HCT116 (cell line): Measurements from ENCODE around the gene OR6C1. TPM values are rescaled to one million over a fixed set of nuclear protein-coding genes. Genes with fewer than 3 reads are reported as not detected.
"Not testable (repeated sequence)": the region's sequence is repeated elsewhere in the genome, so short reads cannot be mapped to it uniquely, and the experiment has no call there.

ENCODE experiments used
- ATAC-seq: fragments of 200-7000 bp; cut with Tn5 transposase; 2 replicates; pipeline ENCODE4 v1.9.1; 2020; ENCODE audit warnings: mild to moderate bottlenecking, moderate library complexity
- BruUV-seq: library from RNA; stranded (reverse); fragments of 400-500 nt; replicated peaks from 2 replicates; lab custom pipeline; 2021; lab: Mats Ljungman, UMichigan
- CTCF ChIA-PET: fragments of 300-600 bp; sonication (Branson Sonifier 250); formaldehyde crosslinking; loops from one replicate; lab custom pipeline; 2021; ENCODE audit warnings: antibody characterized with exemption; lab: Charles Lee
- POLR2A ChIA-PET: fragments of 300-600, 350-600 bp; sonication (Branson Sonifier 250); formaldehyde crosslinking; loops from one replicate; lab custom pipeline; 2021; ENCODE audit warnings: antibody characterized with exemption; lab: Charles Lee
- RAD21 ChIA-PET, 2 experiments: fragments of 300-600 bp; sonication (Branson Sonifier 250); formaldehyde crosslinking; loops; one replicate each; lab custom pipeline; 2023; ENCODE audit warnings: low total read pairs in 2 of 2; ENCODE audit not compliant: uncharacterized antibody in 2 of 2, unreplicated experiment in 2 of 2, low non-redundant PET in 1 of 2; lab: Charles Lee
- DNase-seq: peaks from one replicate; pipeline ENCODE4 v3.0.0-alpha.2; 2010; ENCODE audit warnings: low read depth, low spot score
- H2AFZ ChIP-seq: fragments of 200-600 bp; shearing (Covaris generic), sonication (generic); 2 replicates; pipeline ENCODE4 v1.6.1; 2017; ENCODE audit warnings: low read depth, mixed run types, mixed read lengths, antibody characterized with exemption, low read length; ENCODE audit not compliant: poor library complexity, severe bottlenecking
- H3K27ac ChIP-seq: 2 replicates; pipeline ENCODE4 v1.5.1; 2012; ENCODE audit warnings: low read depth, low read length
- H3K27me3 ChIP-seq: fragments of 200-600 bp; sonication (generic); 2 replicates; pipeline ENCODE4 v1.6.1; 2016; ENCODE audit warnings: mixed run types, low read length, mixed read lengths; ENCODE audit not compliant: insufficient read depth
- H3K36me3 ChIP-seq, 2 experiments: fragments of 200-500 bp in 1 of 2; fragments of 200-600 bp in 1 of 2; sonication (Bioruptor generic) in 1 of 2; sonication (generic) in 1 of 2; 2 replicates each; pipeline versions ENCODE4 v1.5.1 to v1.6.1; 2014 to 2016; ENCODE audit warnings: low read length in 2 of 2, inconsistent platforms in 1 of 2, mixed read lengths in 1 of 2, mixed run types in 1 of 2; ENCODE audit not compliant: insufficient read depth in 2 of 2, control insufficient read depth in 1 of 2
- H3K4me1 ChIP-seq, 2 experiments: fragments of 200-600 bp in 1 of 2; sonication (generic) in 1 of 2; 2 replicates each; pipeline versions ENCODE4 v1.5.1 to v1.6.1; 2012 to 2017; ENCODE audit warnings: low read length in 2 of 2, inconsistent platforms in 1 of 2, mild to moderate bottlenecking in 1 of 2, mixed read lengths in 1 of 2, mixed run types in 1 of 2, moderate library complexity in 1 of 2; ENCODE audit not compliant: insufficient read depth in 2 of 2, control insufficient read depth in 1 of 2
- H3K4me2 ChIP-seq: fragments of 200-600 bp; sonication (generic); 2 replicates; pipeline ENCODE4 v1.6.1; 2017; ENCODE audit warnings: mixed run types, low read length, mixed read lengths
- H3K4me3 ChIP-seq, 2 experiments: fragments of 200-600 bp in 1 of 2; sonication (generic) in 1 of 2; replicated peaks in 1 of 2; 2 replicates each; pipeline ENCODE4 v1.5.1; 2011 to 2016; ENCODE audit warnings: low read length in 2 of 2, control low read depth in 1 of 2, low read depth in 1 of 2, mild to moderate bottlenecking in 1 of 2, mixed read lengths in 1 of 2, mixed run types in 1 of 2
- H3K79me2 ChIP-seq: fragments of 200-600 bp; sonication (generic); 2 replicates; pipeline ENCODE4 v1.6.1; 2017; ENCODE audit warnings: mild to moderate bottlenecking, mixed run types, low read length, moderate library complexity, mixed read lengths; ENCODE audit not compliant: insufficient read depth
- H3K9ac ChIP-seq: fragments of 200-600 bp; sonication (generic); 2 replicates; pipeline ENCODE4 v1.6.1; 2016; ENCODE audit warnings: low read length, mixed read lengths
- H3K9me2 ChIP-seq: fragments of 200-600 bp; sonication (generic), shearing (Covaris generic); 2 replicates; pipeline ENCODE4 v1.6.1; 2017; ENCODE audit warnings: mixed run types, mild to moderate bottlenecking, moderate library complexity; ENCODE audit not compliant: insufficient read depth
- H3K9me3 ChIP-seq, 2 experiments: fragments of 200-500 bp in 1 of 2; fragments of 200-600 bp in 1 of 2; sonication (Bioruptor generic) in 1 of 2; sonication (generic) in 1 of 2; 2 replicates each; pipeline ENCODE4 v1.6.1; 2014 to 2017; ENCODE audit warnings: low read length in 2 of 2, mixed read lengths in 2 of 2, inconsistent platforms in 1 of 2, low read depth in 1 of 2, mild to moderate bottlenecking in 1 of 2, mixed run types in 1 of 2, moderate library complexity in 1 of 2; ENCODE audit not compliant: control insufficient read depth in 1 of 2, insufficient read depth in 1 of 2
- H4K20me1 ChIP-seq: fragments of 200-600 bp; sonication (generic), shearing (Covaris generic); 2 replicates; pipeline ENCODE4 v1.6.1; 2017; ENCODE audit warnings: mixed run types, mild to moderate bottlenecking, moderate library complexity; ENCODE audit not compliant: insufficient read depth
- CEBPB ChIP-seq: IDR thresholded peaks from 2 replicates; pipeline ENCODE4 v1.6.1; 2012; ENCODE audit warnings: low read depth
- ELF1 ChIP-seq: IDR thresholded peaks from 2 replicates; pipeline ENCODE4 v1.6.1; 2012; ENCODE audit warnings: low read depth, borderline replicate concordance
- EZH2 ChIP-seq: fragments of 200-600 bp; sonication (generic); IDR thresholded peaks from 2 replicates; pipeline ENCODE4 v1.6.1; 2017; ENCODE audit warnings: antibody characterized with exemption, mixed run types
- EZH2phosphoT487 ChIP-seq: fragments of 200-600 bp; IDR thresholded peaks from 2 replicates; pipeline ENCODE4 v1.6.1; 2018; ENCODE audit warnings: antibody characterized with exemption, borderline replicate concordance
- FOSL1 ChIP-seq: IDR thresholded peaks from 2 replicates; pipeline ENCODE4 v1.6.1; 2012; ENCODE audit warnings: low read depth
- POLR2AphosphoS5 ChIP-seq: IDR thresholded peaks from 2 replicates; pipeline ENCODE4 v1.6.1; 2011; ENCODE audit warnings: mild to moderate bottlenecking, low read depth, low read length, moderate library complexity
- SP1 ChIP-seq: IDR thresholded peaks from 2 replicates; pipeline ENCODE4 v1.6.1; 2012; ENCODE audit warnings: low read depth
- SRF ChIP-seq: IDR thresholded peaks from 2 replicates; pipeline ENCODE4 v1.6.1; 2012; ENCODE audit warnings: low read depth
- ZNF274 ChIP-seq: fragments of 200-500 bp; sonication (Bioruptor generic); IDR thresholded peaks from 2 replicates; pipeline ENCODE4 v1.6.1; 2014; ENCODE audit warnings: mild to moderate bottlenecking, low read depth, low read length, inconsistent platforms
- intact Hi-C: fragments of 100-400 bp; cut with micrococcal nuclease; formaldehyde crosslinking; loops from 2 replicates; pipeline ENCODE4 v1.10.0; 2022
- total RNA-seq: library from RNA; stranded (reverse); gene quantifications from one replicate; pipeline ENCODE4 v1.2.1, GENCODE V29; 2021; ENCODE audit not compliant: unreplicated experiment
- TF ChIP-seq, protein P1 (sequence below): IDR thresholded peaks from 2 replicates; pipeline ENCODE4 v1.6.1; 2012
- TF ChIP-seq, protein P2 (sequence below): IDR thresholded peaks from 2 replicates; pipeline ENCODE4 v1.6.1; 2012

The OR6C1 gene
- total RNA-seq, 1 experiment from 2014 or later: not detected

DNA sequence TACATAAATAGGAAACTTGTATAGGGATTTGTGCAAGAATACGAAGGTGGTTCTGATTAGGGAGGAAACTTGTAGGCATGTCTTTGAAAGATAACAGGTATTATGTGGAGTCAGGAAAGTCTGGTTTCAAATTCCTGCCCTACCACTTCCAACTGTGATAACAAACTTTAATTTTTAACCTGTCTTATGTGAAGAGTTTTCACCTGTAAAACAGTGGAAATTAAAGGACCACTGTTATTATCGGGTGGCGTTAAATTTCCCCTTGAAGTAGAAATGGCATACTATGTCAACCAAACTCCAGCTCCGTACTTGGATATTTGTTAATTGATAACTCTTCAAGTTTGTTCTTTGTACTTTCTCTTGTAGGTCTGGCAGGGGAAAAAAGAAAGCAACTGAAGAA lies 6.1 kb downstream of the OR6C1 start (continued):
- TF ChIP-seq EZH2: no peak
- TF ChIP-seq ZNF274: no peak
- TF ChIP-seq SRF: no peak
- no peak for TF ChIP-seq ELF1
- TF ChIP-seq FOSL1: no peak
- TF ChIP-seq POLR2AphosphoS5: no peak
- no peak for TF ChIP-seq CEBPB
- TF ChIP-seq, protein P1, sequence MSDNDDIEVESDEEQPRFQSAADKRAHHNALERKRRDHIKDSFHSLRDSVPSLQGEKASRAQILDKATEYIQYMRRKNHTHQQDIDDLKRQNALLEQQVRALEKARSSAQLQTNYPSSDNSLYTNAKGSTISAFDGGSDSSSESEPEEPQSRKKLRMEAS: no peak
- no peak for TF ChIP-seq EZH2phosphoT487
- TF ChIP-seq SP1: no peak
- TF ChIP-seq, protein P2, sequence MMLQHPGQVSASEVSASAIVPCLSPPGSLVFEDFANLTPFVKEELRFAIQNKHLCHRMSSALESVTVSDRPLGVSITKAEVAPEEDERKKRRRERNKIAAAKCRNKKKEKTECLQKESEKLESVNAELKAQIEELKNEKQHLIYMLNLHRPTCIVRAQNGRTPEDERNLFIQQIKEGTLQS: no peak

DNA sequence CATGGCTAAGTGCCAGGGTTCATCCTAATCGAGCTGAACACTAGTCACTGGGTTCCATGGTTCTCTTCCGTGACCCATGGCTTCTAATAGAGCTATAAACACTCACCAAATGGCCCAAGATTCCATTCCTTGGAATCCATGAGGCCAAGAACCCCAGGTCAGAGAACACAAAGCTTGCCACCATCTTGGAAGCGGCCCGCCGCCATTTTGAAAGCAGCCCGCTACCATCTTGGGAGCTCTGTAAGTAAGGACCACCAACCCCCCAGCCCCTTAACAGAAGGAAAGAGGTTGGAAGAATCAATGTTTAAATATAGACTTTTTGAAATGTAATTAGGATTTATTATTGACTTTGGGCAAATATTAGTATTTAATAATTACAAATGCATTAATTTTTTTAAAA lies 11.7 kb downstream of the OR6C1 start:
- H3K9me3 ChIP-seq, ATAC-seq, H2AFZ ChIP-seq, RAD21 ChIA-PET, H3K36me3 ChIP-seq, H3K9ac ChIP-seq, H3K4me1 ChIP-seq, H3K79me2 ChIP-seq, H4K20me1 ChIP-seq, POLR2A ChIA-PET, H3K4me3 ChIP-seq, H3K4me2 ChIP-seq, H3K9me2 ChIP-seq, H3K27ac ChIP-seq, intact Hi-C loops, DNase-seq, BruUV-seq, CTCF ChIA-PET, H3K27me3 ChIP-seq: not testable (repeated sequence)
